ENCODE measurements around the gene MTFP1. TPM values are rescaled to one million over a fixed set of nuclear protein-coding genes. Genes with fewer than 3 reads are reported as not detected.

The MTFP1 gene
- total RNA-seq, 4 donors from 2014 or later, result 1.2 to 5.5 (median 3.2) TPM; not detected in 1

- Histone ChIP-seq H3K27ac (no peak overlapping the region), H3K9me3 (no peaks in the 10 kb centered on the region), H3K27me3 (no peaks in the 10 kb centered on the region), H3K36me3 (no peaks in the 10 kb centered on the region), H3K4me3 (no peak overlapping the region), H3K4me1 (no peaks in the 10 kb centered on the region)
- TF ChIP-seq POLR2A (IDR thresholded peaks at IDR 0.05), result no peak
- no peak for TF ChIP-seq CTCF (IDR thresholded peaks at IDR 0.05)
- no peak for DNase-seq
- intact Hi-C loops (cut with DNase I; ENCODE audit: low total_unique reads), result no loop called here
These were observed 43.6 kb downstream of the MTFP1 start for GRCh38 chr22:30469165-30469564.

DNA sequence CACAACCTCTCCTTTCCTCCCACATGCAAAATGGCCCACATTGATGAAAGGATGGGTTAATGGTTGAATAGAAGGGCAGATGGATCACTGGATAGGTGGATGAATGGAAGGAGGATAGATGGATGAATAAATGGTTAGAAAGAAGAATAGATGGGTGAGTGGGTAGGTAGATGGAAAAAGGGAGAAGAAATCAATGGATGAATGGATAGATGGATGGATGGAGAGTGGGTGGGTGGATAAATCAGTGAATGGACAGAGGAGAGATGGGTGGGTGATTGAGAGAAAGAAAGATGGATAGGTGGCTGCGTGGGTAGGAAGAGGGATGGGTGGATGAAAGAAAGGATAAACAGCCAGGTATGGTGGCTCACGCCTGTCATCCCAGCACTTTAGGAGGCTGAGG is 45.1 kb downstream of the MTFP1 start:
- TF ChIP-seq CTCF (IDR thresholded peaks at IDR 0.05) (no peak), POLR2A (IDR thresholded peaks at IDR 0.05) (no peak)
- intact Hi-C loops (cut with DNase I; ENCODE audit: low total_unique reads), result no loop called here

DNA sequence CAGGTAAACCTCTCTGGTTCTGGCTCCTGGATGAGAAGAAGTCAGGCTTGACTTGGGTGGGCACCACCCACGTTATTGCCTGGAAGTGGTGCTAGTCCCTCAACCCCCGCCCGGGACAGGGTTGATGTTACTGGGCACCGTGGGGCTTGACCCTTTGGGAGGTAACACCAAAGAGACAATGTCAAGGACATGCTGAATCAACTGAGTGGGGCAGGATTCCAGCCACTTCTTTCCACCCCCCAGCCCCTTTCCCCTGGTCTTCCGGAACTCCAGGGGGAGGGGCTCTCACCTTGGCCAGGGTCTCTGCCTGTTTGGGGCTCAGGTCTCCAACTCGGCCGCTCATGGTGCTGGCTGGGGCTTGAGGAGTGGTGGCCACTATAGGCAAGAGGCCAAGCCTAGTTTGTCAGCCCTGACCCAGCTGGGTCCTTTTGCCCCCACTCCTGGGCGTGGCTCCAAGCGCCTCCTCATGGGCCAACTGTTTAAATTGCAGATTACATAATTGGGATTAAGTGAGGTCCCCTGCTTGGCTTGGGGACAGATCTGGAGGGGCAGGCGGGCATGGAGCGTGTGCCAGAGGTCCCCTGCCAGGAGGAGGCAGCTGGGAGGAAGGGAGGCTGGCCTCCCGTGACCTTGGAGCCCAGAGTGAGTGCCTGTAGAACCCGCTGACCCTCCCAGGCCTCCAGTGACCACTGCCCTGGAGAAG is 46.2 kb downstream of the MTFP1 start, which contains the start of gene SEC14L3:
Gene SEC14L3, minus strand, starts transcription at position 402 of the 703 bp plus-strand sequence. Its CDS starts 59 bp downstream, at position 343.
- Histone ChIP-seq H3K27me3 (no peaks in the 10 kb centered on the region), H3K4me3 (no peak within 1 kb of the TSS), H3K4me1 (no peaks in the 10 kb centered on the region), H3K9me3 (no peaks in the 10 kb centered on the region), H3K36me3 (no peaks in the 10 kb centered on the region), H3K27ac (no peak within 1 kb of the TSS)
- no peak for DNase-seq
- intact Hi-C loops (cut with DNase I; ENCODE audit: low total_unique reads), result no loop called here
- TF ChIP-seq POLR2A (IDR thresholded peaks at IDR 0.05) (no peak), CTCF (IDR thresholded peaks at IDR 0.05) (no peak)

More for the DNA sequence above, 45.1 kb downstream of the MTFP1 start:
- H3K9me3 ChIP-seq, result no peaks in the 10 kb centered on the region
- no peak for DNase-seq
- no peak overlapping the region for H3K27ac ChIP-seq
- H3K36me3 ChIP-seq, result no peaks in the 10 kb centered on the region
- H3K27me3 ChIP-seq, result no peaks in the 10 kb centered on the region
- H3K4me1 ChIP-seq, result no peaks in the 10 kb centered on the region
- H3K4me3 ChIP-seq, result no peak overlapping the region

GRCh38 chr22:30472994-30473720 is 47.6 kb downstream of the MTFP1 start:
- Histone ChIP-seq H3K4me1 (no peaks in the 10 kb centered on the region), H3K9me3 (no peaks in the 10 kb centered on the region), H3K4me3 (no peak overlapping the region), H3K27ac (no peak overlapping the region), H3K36me3 (no peaks in the 10 kb centered on the region), H3K27me3 (no peaks in the 10 kb centered on the region)
- TF ChIP-seq POLR2A (IDR thresholded peaks at IDR 0.05), result no peak
- no peak for TF ChIP-seq CTCF (IDR thresholded peaks at IDR 0.05)
- DNase-seq, result no peak
- intact Hi-C loops (cut with DNase I; ENCODE audit: low total_unique reads), result no loop called here

- no peak for TF ChIP-seq CTCF (IDR thresholded peaks at IDR 0.05)
- intact Hi-C loops (cut with DNase I; ENCODE audit: low total_unique reads), result no loop called here
- H3K9me3 ChIP-seq, result no peaks in the 10 kb centered on the region
- H3K4me3 ChIP-seq, result no peak overlapping the region
- no peaks in the 10 kb centered on the region for H3K36me3 ChIP-seq
- DNase-seq, result no peak
- no peaks in the 10 kb centered on the region for H3K4me1 ChIP-seq
- H3K27ac ChIP-seq, result no peak overlapping the region
- no peaks in the 10 kb centered on the region for H3K27me3 ChIP-seq
These were observed 48.6 kb downstream of the MTFP1 start for GRCh38 chr22:30474121-30474520.
